Cardiac ventricle fibroblast (primary cell): Measurements from ENCODE around the gene RHBDL1. TPM values are rescaled to one million over a fixed set of nuclear protein-coding genes. Genes with fewer than 3 reads are reported as not detected.

Source experiments
- total RNA-seq: library from RNA; depleted of rRNA; stranded (reverse); fragments of >200 nt; gene quantifications from 2 replicates; pipeline ENCODE4 v1.2.3, GENCODE V29; 2015

The RHBDL1 gene
- total RNA-seq, 1 donor from 2014 or later = 1.5 TPM

Other genes with a start within 250 kb of the RHBDL1 start
- 29.2 and 37.8 TPM in 2 replicates for gene CAPN15, start 148.0 kb upstream of the RHBDL1 start, total RNA-seq
- not detected in 2 replicates for gene PRR35, start 115.3 kb upstream of the RHBDL1 start, total RNA-seq
- gene NHLRC4, start 108.7 kb upstream of the RHBDL1 start, total RNA-seq = 3.5 and 4.4 TPM in 2 replicates
- gene PIGQ, start 105.7 kb upstream of the RHBDL1 start, total RNA-seq = 20.2 and 25.1 TPM in 2 replicates
- gene RAB40C, start 85.6 kb upstream of the RHBDL1 start, total RNA-seq = 10.9 and 19.7 TPM in 2 replicates
- gene WFIKKN1, start 44.7 kb upstream of the RHBDL1 start, total RNA-seq = 0.06 TPM in 1 of 2 replicates, not detected in the other
- 187 and 190 TPM in 2 replicates for gene METTL26, start 39.4 kb upstream of the RHBDL1 start, total RNA-seq
- gene MCRIP2, start 33.8 kb upstream of the RHBDL1 start, total RNA-seq = 21.0 and 34.2 TPM in 2 replicates
- gene WDR90, start 26.3 kb upstream of the RHBDL1 start, total RNA-seq = 5.7 and 9.1 TPM in 2 replicates
- 18.7 and 19.5 TPM in 2 replicates for gene RHOT2, start 7.5 kb upstream of the RHBDL1 start, total RNA-seq
- 97.2 and 118 TPM in 2 replicates for gene STUB1, start 4.7 kb downstream of the RHBDL1 start, total RNA-seq
- gene JMJD8, start 8.7 kb downstream of the RHBDL1 start, total RNA-seq = 47.8 and 63.7 TPM in 2 replicates
- 14.2 and 14.9 TPM in 2 replicates for gene WDR24, start 14.7 kb downstream of the RHBDL1 start, total RNA-seq
- not detected in 2 replicates for gene FBXL16, start 30.1 kb downstream of the RHBDL1 start, total RNA-seq
- gene METRN, start 39.4 kb downstream of the RHBDL1 start, total RNA-seq = 115 and 126 TPM in 2 replicates
- gene ANTKMT, start 45.5 kb downstream of the RHBDL1 start, total RNA-seq = 30.0 and 34.0 TPM in 2 replicates
- gene CCDC78, start 50.8 kb downstream of the RHBDL1 start, total RNA-seq = 0.10 and 1.3 TPM in 2 replicates
- gene HAGHL, start 51.4 kb downstream of the RHBDL1 start, total RNA-seq = 5.9 and 16.4 TPM in 2 replicates
- 8.9 and 16.7 TPM in 2 replicates for gene CIAO3, start 65.3 kb downstream of the RHBDL1 start, total RNA-seq
- gene MSLN, start 85.1 kb downstream of the RHBDL1 start, total RNA-seq = not detected in 2 replicates
- 20.3 and 26.0 TPM in 2 replicates for gene RPUSD1, start 112.7 kb downstream of the RHBDL1 start, total RNA-seq
- gene CHTF18, start 112.9 kb downstream of the RHBDL1 start, total RNA-seq = 2.0 and 4.9 TPM in 2 replicates
- not detected in 2 replicates for gene GNG13, start 125.1 kb downstream of the RHBDL1 start, total RNA-seq